Mesothelial cell of epicardium (in vitro differentiated cells): ENCODE measurements around the gene SCGB1C2. TPM values are rescaled to one million over a fixed set of nuclear protein-coding genes. Genes with fewer than 3 reads are reported as not detected.

Source experiments
- DNase-seq, 2 experiments: peaks; one replicate each; pipeline ENCODE4 v3.0.0; 2021; ENCODE audit warnings: low spot score in 2 of 2; ENCODE audit not compliant: unreplicated experiment in 2 of 2
- H3K27ac Mint-ChIP-seq: 2 replicates; pipeline ENCODE4 v1.8.0; 2021; ENCODE audit warnings: mixed read lengths
- H3K27me3 Mint-ChIP-seq: 2 replicates; pipeline ENCODE4 v1.8.0; 2021; ENCODE audit warnings: low read depth, mixed read lengths
- H3K36me3 Mint-ChIP-seq: 2 replicates; pipeline ENCODE4 v1.8.0; 2021; ENCODE audit warnings: mixed read lengths
- H3K4me1 Mint-ChIP-seq: 2 replicates; pipeline ENCODE4 v1.8.0; 2021; ENCODE audit warnings: mixed read lengths
- H3K4me3 Mint-ChIP-seq: 2 replicates; pipeline ENCODE4 v1.8.0; 2021; ENCODE audit warnings: mild to moderate bottlenecking, moderate library complexity, mixed read lengths
- H3K9me3 Mint-ChIP-seq: 2 replicates; pipeline ENCODE4 v1.8.0; 2021; ENCODE audit warnings: mixed read lengths
- total RNA-seq: library from RNA; stranded (reverse); gene quantifications from 3 replicates; pipeline ENCODE4 v1.2.1, GENCODE V29; 2021
- TF ChIP-seq, protein P1 (sequence below): fragments of 200-600 bp; sonication (generic); IDR thresholded peaks from one replicate; pipeline ENCODE4 v1.5.0; 2021; ENCODE audit warnings: antibody characterized with exemption; ENCODE audit not compliant: unreplicated experiment

The SCGB1C2 gene
- total RNA-seq, 1 donor from 2014 or later: not detected

DNA sequence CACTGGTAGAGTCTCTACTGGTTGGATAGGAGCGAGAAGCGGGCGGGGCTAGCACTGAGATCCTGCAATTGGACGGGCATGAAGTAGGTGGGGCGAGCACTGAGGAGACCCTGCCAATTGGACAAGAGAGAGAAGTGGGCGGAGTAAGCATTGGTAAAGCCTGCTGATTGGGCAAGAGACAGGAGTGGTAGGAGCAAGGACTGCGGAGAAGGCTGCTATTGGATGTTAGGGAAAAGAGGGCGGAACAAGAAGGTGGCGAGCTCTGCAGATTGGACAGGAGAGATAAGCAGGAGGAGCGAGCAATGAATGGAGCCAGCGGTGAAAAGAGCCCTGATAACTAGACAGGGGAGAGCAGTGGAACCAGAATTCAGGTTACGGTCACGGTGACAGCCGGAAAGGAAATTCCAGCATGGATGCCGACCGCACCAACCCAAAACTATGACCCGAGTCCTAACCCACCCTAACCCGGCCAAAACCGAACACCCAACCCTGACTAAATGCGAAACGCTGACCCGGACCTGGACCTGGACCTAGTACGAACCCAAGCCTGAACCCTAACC, 4.8 kb downstream of the SCGB1C2 start:
- Mint-ChIP-seq H3K27me3 (peaks cover 8% of the 10 kb centered on the region), H3K9me3 (no peaks in the 10 kb centered on the region), H3K36me3 (no peaks in the 10 kb centered on the region), H3K27ac (no peak overlapping the region), H3K4me3 (no peak overlapping the region), H3K4me1 (no peaks in the 10 kb centered on the region)
- TF ChIP-seq, protein P1, sequence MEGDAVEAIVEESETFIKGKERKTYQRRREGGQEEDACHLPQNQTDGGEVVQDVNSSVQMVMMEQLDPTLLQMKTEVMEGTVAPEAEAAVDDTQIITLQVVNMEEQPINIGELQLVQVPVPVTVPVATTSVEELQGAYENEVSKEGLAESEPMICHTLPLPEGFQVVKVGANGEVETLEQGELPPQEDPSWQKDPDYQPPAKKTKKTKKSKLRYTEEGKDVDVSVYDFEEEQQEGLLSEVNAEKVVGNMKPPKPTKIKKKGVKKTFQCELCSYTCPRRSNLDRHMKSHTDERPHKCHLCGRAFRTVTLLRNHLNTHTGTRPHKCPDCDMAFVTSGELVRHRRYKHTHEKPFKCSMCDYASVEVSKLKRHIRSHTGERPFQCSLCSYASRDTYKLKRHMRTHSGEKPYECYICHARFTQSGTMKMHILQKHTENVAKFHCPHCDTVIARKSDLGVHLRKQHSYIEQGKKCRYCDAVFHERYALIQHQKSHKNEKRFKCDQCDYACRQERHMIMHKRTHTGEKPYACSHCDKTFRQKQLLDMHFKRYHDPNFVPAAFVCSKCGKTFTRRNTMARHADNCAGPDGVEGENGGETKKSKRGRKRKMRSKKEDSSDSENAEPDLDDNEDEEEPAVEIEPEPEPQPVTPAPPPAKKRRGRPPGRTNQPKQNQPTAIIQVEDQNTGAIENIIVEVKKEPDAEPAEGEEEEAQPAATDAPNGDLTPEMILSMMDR: no peak
- DNase-seq: peak in 1 of 2 experiments; percentile 30

DNA sequence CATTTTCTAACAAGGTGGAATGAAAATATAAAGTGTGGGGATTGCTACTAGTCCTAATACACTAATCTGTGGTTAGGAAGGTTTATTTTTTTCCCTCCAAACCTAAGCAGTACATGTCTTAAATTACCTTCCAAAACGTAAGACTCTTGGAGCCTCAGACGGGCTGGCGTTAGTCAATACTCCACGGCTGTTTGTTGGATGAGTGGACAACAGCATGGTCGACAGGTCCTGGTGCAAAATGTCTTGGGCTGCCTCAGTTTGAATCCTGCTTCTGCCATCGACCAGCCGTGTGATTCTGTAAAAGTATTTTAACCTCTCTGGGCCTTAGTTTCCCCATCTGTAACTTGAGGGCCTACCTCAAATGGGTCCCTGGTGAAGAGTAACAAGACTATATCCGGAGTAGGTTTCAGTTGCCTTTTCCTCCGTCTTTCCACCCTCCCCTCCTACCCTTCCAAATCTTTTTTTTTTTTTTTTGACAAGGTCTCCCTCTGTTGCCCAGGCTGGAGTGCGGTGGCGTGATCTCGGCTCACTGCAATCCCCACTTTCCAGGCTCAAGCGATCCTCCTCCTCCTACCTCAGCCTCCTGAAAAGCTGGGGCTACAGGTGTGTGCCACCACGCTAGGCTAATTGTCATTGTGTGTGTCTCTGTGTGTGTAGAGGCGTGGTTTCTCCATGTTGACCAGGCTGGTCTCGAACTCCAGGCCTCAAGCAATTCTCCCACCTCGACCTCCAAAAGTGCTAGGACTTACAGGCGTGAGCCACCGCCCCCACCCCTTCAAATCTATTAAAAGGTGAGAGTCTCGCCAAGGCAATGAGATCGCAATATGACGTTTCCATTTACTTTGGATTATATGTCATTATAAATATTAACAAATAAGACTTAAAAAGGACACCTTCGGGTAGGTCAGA, 5.8 kb downstream of the SCGB1C2 start:
- Mint-ChIP-seq H3K27ac (no peak overlapping the region), H3K4me3 (no peak overlapping the region), H3K27me3 (peaks cover 8% of the 10 kb centered on the region), H3K4me1 (no peaks in the 10 kb centered on the region), H3K9me3 (no peaks in the 10 kb centered on the region), H3K36me3 (no peaks in the 10 kb centered on the region)
- TF ChIP-seq, protein P1: no peak
- DNase-seq: peak in 1 of 2 experiments; percentile 27

DNA sequence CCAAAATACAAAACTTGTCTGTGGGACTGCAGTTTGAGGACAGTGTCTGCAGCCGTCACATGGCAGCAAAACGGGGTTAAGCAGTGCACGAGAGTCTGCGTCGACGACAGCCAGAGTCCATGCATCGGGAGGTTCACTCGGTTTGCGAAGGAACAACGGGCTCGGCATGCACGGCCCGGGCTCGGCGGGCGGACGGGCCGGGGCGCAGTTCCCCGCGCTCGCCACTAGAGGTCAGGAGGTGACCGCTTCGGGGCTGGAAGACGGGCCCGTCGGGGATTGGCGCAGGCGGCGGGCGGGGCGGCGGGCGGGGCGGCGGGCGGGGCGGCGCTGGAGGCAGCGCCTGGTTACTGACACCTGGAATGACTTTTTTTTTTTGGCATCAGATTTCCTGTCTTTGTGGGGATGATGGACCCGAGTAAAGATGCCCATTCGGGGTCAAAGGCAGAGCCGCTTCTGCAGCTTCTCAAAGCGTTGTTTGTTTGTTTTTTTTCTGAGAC, 6.5 kb downstream of the SCGB1C2 start:
- no peak overlapping the region for H3K27ac Mint-ChIP-seq
- peaks cover 3% of the 10 kb centered on the region for H3K36me3 Mint-ChIP-seq
- H3K27me3 Mint-ChIP-seq: peaks cover 8% of the 10 kb centered on the region
- no peak overlapping the region for H3K4me3 Mint-ChIP-seq
- H3K9me3 Mint-ChIP-seq: no peaks in the 10 kb centered on the region
- no peaks in the 10 kb centered on the region for H3K4me1 Mint-ChIP-seq
- DNase-seq: peak; percentile 71 to 97
- TF ChIP-seq, protein P1: peak; percentile 96

- Mint-ChIP-seq H3K27me3 (no peaks in the 10 kb centered on the region), H3K36me3 (peaks cover 7% of the 10 kb centered on the region), H3K4me1 (no peaks in the 10 kb centered on the region), H3K9me3 (no peaks in the 10 kb centered on the region), H3K27ac (no peak overlapping the region), H3K4me3 (no peak overlapping the region)
- TF ChIP-seq, protein P1: no peak
- peak in 1 of 2 experiments; percentile 34 for DNase-seq
Measured at GRCh38 chr17:144936-145670, 7.7 kb downstream of the SCGB1C2 start.

- Mint-ChIP-seq H3K9me3 (no peaks in the 10 kb centered on the region), H3K4me1 (no peaks in the 10 kb centered on the region), H3K27me3 (no peaks in the 10 kb centered on the region), H3K27ac (no peak overlapping the region), H3K4me3 (no peak overlapping the region), H3K36me3 (peaks cover 13% of the 10 kb centered on the region)
- DNase-seq: peak in 1 of 2 experiments; percentile 28
- TF ChIP-seq, protein P1: no peak
Measured at GRCh38 chr17:145671-146541, 8.5 kb downstream of the SCGB1C2 start.
